T-helper 1 cell treated with Interleukin-12 subunit alpha and Interleukin-12 subunit beta and Interleukin-4 antibody, amounts not matched to agents 30 ng/mL and 1 ng/mL, for 36 hours (primary cell): ENCODE data around the gene ANKRD10. TPM values are rescaled to one million over a fixed set of nuclear protein-coding genes. Genes with fewer than 3 reads are reported as not detected.
"Not testable (repeated sequence)": the region's sequence is repeated elsewhere in the genome, so short reads cannot be mapped to it uniquely, and the experiment has no call there.

Experiments used
- intact Hi-C: fragments of 100-400 bp; cut with micrococcal nuclease; formaldehyde crosslinking; loops from one replicate; pipeline ENCODE4 v1.15.1; 2024
- total RNA-seq: library from RNA; stranded (reverse); gene quantifications from 2 replicates; pipeline ENCODE4 v1.2.3, GENCODE V29; 2022

The ANKRD10 gene
- 151 and 156 TPM in 2 replicates for total RNA-seq

DNA sequence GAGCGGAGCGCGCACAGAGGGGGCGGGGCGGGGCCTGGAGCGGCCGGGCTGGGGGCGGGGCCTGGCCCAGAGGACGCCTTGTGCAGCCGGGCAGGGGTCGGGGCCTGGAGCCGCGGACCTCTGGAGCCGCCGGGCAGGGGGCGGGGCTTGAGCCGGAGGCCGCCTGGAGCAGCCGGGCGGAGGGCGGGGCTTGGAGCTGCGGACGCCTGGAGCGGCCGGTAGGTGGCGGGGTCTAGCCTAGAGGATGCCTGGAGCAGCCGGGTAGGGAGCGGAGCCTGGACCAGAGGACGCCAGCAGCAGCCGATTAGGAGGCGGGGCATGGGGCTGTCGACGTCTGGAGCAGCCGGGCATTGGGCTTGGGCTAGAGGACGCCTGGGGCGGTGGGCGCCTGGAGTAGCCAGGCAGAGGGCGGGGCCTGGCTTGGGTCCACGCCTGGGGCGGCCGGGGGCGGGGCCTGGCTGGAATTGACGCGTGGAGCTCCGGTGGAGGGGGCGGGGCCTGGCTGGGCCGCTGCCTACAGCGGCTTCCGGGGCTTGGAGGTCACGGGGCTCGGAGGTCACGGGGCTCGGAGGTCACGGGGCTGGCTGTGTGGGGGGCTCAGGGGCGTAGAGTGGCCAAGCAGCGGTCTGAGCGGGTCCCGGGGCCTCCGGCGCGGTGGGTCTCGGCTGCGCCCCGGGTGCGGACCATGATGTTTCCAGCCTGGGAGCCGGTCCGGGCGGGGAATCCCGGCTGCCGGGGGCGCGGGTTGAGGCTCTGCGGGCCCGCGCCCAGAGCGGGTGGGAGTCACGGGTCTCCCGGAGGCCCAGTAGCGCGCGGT is at the start of gene ANKRD10:
TSS of gene ANKRD10 (minus strand) at position 13 of the 817 bp plus-strand sequence. CDS start 135 bp downstream, outside the sequence.
- intact Hi-C loops = loop anchor here (1.0 to 10.0 kb wide), 11 partner anchors 50 to 2000 kb away; partner anchors contain the start of genes ATP11A and CARS2

GRCh38 chr13:110964229-110965037 is 49.6 kb upstream of the ANKRD10 start:
- intact Hi-C loops = loop anchor here (1.0 kb wide), 6 partner anchors 20 to 252 kb away; partner anchors contain the start of gene ANKRD10

GRCh38 chr13:110963554-110963970 is 48.7 kb upstream of the ANKRD10 start:
- intact Hi-C loops = no loop called here

GRCh38 chr13:110961959-110962358 is 47.1 kb upstream of the ANKRD10 start:
- intact Hi-C loops = no loop called here

DNA sequence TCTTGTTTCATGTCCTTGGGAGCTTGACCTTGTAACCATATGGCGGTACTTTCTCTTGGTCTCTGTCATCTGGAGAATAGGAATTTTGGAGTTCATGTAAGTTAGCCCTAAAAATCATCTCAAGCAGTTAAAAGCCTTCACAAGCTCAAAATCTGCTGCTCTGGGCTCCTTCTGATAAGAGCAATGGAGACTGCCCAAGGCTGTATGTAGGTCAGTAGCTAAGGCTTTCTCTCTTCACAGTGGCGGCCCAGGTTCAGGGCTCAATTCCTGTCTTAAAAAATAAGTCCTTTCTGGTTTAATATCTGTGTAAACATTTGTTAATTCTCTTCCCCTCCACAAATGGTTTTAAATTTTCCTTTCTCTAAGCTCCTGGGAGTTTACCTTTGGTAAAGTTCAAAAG is 45.3 kb upstream of the ANKRD10 start:
- intact Hi-C loops = no loop called here

DNA sequence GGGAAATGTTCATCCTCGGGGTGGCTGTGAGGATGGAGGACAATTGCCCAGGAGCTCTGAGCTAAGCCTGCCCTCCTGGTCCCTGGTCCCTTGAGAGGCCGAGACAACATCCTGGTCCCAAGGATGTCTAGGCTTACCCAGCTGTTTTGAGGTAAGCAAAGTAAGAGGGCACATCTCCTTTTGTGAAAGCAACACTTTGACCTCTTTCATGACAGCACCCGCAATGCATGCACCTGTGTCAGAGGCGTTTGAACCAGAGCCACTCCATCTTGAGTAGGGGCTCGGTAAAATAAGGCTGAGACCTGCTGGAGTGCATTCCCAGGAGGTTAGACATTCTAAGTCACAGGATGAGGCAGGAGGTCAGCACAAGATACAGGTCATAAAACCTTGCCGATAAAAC is 43.1 kb upstream of the ANKRD10 start:
- intact Hi-C loops = no loop called here

DNA sequence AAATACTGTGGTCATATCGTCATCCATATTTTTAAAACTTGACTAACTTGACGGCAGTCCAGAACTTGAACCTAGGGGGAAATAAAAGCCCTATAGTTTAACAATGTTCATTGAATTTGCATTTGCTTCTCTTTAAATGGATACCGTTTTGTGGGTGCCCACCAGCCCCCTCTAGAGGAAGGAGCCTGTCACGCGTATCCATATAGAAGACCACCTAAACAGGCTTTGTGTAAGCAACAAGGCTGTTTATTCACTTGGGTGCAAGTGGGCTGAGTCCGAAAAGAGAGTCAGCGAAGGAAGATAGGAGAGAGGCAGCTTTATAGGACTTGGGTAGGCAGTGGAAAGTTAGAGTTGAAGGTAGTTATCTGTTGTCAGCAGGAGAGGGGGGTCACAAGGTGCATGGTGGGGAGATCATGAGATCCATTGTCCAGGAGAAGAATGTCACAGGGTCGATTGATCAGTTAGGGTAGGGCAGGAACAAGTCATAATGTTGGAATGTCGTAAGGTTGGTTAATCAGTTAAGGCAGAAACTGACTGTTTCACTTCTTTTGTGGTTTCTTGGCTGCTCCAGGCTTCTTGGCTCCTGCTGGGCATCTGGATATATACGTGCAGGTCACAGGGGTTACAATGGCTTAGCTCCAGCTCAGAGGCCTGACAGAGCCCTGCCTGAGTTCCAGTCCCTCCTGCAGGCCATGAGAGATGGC is 42.5 kb upstream of the ANKRD10 start:
- intact Hi-C loops = no loop called here

DNA sequence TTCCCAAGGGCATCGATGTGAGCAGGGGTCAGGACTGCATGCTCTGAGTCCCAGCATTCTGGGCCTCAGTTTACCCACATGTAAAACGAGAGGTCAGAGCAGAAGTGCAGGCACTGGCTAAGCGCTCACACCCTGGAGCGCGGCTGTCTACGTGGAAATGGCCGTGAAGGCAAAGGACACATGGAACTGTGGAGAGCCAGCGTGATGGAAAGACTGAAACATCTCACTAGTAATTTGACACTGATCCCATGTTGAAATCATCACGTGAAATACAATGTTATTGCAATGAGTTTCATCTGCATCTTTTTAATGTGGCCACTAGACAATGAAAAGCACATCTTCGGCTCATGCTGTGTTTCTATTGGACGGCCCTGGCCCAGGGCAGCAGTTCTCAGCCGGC is 41.3 kb upstream of the ANKRD10 start:
- intact Hi-C loops = not testable (repeated sequence)

GRCh38 chr13:110955608-110956007 is 40.7 kb upstream of the ANKRD10 start:
- intact Hi-C loops = not testable (repeated sequence)

DNA sequence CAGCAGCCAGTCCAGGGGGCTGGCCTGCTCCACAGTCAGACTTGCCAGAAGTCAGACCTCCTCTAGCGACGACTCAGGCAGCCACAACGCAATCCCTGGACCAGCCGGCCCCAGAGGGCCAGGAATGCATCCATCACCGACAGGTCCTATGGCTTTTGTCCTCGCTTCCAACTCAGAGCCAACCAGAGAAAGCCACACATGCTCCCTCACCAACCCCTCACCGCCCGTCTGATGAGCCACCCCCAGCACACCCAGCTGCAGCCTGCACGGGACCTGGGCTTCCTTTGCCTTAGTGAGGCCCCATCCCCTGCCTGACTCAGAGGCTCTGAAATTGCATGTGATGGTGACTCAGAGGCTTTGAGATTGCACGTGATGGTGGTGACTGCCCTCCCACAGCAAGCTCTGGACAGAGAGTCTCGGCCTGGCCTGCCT is 40.2 kb upstream of the ANKRD10 start:
- intact Hi-C loops = not testable (repeated sequence)

- intact Hi-C loops = not testable (repeated sequence)
These were observed 39.7 kb upstream of the ANKRD10 start for GRCh38 chr13:110954533-110954920.

DNA sequence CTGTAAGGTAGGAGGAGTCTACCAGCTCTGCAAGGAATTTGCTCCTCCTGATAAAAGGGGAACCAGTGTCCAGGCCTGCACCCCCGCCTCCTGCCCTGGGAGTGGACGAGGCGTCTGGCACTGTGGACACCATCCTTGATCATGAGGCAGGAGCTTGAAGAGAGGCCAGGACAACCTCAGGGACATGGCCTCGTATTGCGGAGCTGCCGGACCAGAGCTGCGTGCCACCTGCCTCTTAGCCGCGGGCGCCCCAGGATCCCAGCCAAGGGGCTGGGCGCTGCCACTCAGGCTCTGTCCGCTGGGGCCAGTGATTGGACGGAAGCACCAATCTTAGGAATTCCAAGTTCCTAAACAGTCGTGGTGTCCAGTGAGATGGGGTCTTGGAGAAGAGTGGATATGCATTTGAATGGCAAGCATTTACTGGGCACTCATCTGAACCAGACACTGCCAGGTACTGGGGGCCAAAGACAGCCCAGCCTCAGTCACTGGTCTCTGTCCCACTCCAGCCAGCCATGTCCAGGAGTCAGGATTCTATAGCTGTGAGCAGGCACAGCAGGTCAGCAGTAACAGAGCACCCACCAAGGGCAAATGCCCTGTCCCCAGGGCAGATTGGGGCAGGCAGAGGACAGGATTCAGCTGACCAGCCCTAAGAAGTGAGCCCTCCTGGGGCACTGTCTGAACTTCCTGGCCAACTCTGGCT is 39.1 kb upstream of the ANKRD10 start:
- intact Hi-C loops = no loop called here

GRCh38 chr13:110953416-110953815 is 38.5 kb upstream of the ANKRD10 start:
- intact Hi-C loops = no loop called here

- intact Hi-C loops = not testable (repeated sequence)
These were observed 37.3 kb upstream of the ANKRD10 start for GRCh38 chr13:110952135-110952534.

GRCh38 chr13:110950819-110951570 is 36.1 kb upstream of the ANKRD10 start:
- intact Hi-C loops = no loop called here

GRCh38 chr13:110950356-110950755 is 35.5 kb upstream of the ANKRD10 start:
- intact Hi-C loops = no loop called here

- intact Hi-C loops = no loop called here
These were observed 34.8 kb upstream of the ANKRD10 start for GRCh38 chr13:110949628-110950027.

GRCh38 chr13:110949116-110949515 is 34.2 kb upstream of the ANKRD10 start:
- intact Hi-C loops = no loop called here

DNA sequence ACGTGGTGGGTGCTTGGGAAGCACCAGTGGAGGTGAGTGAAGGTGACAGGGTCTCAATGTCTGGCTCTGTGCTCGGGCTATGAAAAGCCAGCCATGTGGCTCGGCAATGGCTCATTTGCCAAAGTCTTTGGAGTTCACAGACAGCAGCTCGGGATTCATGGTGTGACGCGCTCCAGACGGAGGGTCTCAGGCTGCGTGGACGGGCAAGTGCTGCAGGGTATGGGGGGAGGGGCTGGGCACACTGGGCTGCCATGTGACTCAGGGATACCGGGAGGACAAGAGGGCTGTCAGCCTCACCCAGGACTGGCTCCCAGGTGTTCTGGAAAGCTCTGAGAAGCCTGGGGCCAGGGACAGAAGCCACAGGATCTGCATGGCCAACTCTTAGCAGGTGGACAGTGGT is 32.5 kb upstream of the ANKRD10 start:
- intact Hi-C loops = not testable (repeated sequence)

DNA sequence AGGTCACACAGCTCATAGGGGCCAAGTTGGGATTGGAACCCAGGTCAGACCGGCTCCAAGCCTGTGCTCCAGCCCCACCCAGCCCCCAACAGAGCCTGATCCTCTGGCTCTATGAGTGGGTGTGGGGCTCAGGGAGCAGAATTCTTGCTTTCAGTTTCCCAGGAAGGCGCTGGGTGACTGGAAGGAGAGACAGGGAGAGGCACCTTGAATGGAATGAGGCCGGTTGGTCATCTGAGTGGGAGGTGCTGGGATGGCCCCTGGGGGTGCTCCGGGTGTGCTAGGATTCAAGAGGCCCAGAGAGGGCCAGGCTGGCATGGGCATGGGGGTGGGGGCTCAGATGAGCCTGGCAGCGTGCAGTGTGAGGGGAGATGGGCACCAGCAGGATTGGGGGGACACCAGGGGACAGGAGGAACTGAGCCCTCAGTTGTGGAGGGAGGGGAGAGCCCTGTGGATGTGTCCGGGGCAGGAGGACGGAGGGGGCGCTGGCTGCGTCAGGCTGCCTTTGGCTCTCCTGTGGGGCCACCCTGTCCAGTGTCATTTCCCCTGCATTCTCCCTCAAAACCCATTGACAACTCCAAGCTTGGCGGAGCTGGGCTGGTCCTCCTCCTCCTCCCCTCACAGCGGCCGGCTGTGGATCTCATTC is 31.2 kb upstream of the ANKRD10 start:
- intact Hi-C loops = no loop called here
